ENCODE results near the gene CDHR1. TPM values are rescaled to one million over a fixed set of nuclear protein-coding genes. Genes with fewer than 3 reads are reported as not detected.

Gene CDHR1
- total RNA-seq, 1 donor from 2014 or later = 2.5 TPM

DNA sequence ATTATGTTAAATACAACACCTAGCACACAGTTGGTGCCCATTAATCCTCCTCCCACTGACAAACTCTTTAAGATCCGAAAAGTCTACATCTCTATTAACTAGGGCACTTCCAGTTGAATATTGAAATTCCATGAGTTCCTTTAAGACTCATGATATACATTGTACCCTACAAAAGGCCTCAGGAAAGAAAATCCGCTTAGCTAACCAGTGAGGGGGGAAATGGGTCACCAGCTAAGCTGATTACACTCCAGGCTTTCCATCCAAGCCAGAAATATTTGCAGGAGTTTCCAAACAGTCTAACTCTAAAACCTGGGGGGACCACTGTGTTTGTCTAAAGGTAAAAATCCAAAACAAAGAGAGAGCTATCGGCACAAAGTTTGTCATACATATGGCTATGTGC is 32.3 kb downstream of the CDHR1 start:
- DNase-seq (ENCODE audit: low read depth) = no peak
- TF ChIP-seq, protein P1, sequence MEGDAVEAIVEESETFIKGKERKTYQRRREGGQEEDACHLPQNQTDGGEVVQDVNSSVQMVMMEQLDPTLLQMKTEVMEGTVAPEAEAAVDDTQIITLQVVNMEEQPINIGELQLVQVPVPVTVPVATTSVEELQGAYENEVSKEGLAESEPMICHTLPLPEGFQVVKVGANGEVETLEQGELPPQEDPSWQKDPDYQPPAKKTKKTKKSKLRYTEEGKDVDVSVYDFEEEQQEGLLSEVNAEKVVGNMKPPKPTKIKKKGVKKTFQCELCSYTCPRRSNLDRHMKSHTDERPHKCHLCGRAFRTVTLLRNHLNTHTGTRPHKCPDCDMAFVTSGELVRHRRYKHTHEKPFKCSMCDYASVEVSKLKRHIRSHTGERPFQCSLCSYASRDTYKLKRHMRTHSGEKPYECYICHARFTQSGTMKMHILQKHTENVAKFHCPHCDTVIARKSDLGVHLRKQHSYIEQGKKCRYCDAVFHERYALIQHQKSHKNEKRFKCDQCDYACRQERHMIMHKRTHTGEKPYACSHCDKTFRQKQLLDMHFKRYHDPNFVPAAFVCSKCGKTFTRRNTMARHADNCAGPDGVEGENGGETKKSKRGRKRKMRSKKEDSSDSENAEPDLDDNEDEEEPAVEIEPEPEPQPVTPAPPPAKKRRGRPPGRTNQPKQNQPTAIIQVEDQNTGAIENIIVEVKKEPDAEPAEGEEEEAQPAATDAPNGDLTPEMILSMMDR (conservative IDR thresholded peaks at IDR 0.05; ENCODE audit: low read depth, low read length) = no peak
- no peak overlapping the region for H3K4me3 ChIP-seq (ENCODE audit: low read depth, low read length)

DNA sequence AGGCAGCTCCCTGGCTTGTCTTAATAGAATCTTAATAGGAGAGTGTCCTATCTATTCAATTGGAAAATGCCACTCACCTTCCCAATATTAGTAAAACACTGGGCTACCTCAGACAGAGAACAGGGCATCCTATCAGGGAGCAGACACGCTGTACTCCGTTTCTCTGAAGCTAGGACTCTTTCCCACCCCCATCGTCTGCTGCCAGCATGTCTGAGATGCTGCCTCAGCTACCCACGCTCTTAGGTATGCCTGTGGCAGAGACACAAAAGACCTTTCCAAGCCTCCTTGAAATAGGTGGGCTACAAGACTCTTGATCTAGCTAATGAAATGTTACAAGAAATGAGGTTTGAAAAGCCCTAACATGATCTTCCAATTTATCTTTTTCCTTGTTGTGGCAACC is 33.5 kb downstream of the CDHR1 start:
- no peak for DNase-seq (ENCODE audit: low read depth)
- TF ChIP-seq, protein P1 (conservative IDR thresholded peaks at IDR 0.05; ENCODE audit: low read depth, low read length) = no peak
- H3K4me3 ChIP-seq (ENCODE audit: low read depth, low read length) = no peak overlapping the region

GRCh38 chr10:84230359-84230758 is 36.0 kb downstream of the CDHR1 start:
- H3K4me3 ChIP-seq (ENCODE audit: low read depth, low read length) = no peak overlapping the region
- TF ChIP-seq, protein P1 (conservative IDR thresholded peaks at IDR 0.05; ENCODE audit: low read depth, low read length) = no peak
- no peak for DNase-seq (ENCODE audit: low read depth)

DNA sequence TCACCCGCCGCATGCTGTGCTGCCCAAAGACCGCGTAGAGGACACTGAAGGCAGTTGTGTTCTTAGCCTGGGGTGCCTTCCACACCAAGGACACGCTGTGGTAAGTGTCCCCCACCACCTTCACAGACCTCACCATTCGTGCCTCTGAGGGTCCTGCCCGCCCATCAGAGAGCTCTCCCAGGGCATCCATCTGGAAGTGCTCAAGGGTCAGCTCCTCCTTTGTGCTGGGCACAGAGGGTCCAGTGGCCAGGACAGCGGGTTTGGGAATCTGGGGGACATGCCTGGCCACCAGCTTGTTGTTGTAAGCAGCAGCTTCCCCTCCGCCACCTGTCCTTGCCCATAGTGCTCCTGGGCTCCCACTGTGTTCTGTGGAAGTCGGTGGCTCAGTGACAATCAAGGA is 38.0 kb downstream of the CDHR1 start:
- no peak for DNase-seq (ENCODE audit: low read depth)
- H3K4me3 ChIP-seq (ENCODE audit: low read depth, low read length) = no peak overlapping the region
- TF ChIP-seq, protein P1 (conservative IDR thresholded peaks at IDR 0.05; ENCODE audit: low read depth, low read length) = no peak

DNA sequence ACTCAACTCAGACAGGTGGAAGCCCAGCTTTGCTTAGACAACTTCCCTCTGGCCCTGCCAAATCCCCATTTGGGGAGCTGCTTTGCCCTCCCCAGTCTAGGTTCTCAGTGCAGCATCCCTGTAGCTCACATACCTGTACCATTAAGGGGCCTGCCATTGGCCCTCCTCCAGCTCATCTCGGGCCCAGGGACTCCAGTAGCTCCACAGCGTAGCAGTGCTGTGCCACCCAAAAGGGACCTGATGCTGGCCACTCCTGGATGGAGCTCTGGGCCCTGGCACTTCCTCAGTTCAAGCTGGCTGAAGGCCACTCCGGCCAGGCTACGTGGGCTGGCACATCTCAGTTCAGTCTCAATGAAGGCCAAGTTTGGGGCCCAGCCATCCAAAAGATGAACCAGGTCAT is 39.6 kb downstream of the CDHR1 start:
- DNase-seq (ENCODE audit: low read depth) = no peak
- H3K4me3 ChIP-seq (ENCODE audit: low read depth, low read length) = no peak overlapping the region
- TF ChIP-seq, protein P1 (conservative IDR thresholded peaks at IDR 0.05; ENCODE audit: low read depth, low read length) = no peak

GRCh38 chr10:84234479-84234878 is 40.1 kb downstream of the CDHR1 start:
- no peak for DNase-seq (ENCODE audit: low read depth)
- TF ChIP-seq, protein P1 (conservative IDR thresholded peaks at IDR 0.05; ENCODE audit: low read depth, low read length) = no peak
- H3K4me3 ChIP-seq (ENCODE audit: low read depth, low read length) = no peak overlapping the region

GRCh38 chr10:84235096-84235495 is 40.8 kb downstream of the CDHR1 start:
- no peak for DNase-seq (ENCODE audit: low read depth)
- TF ChIP-seq, protein P1 (conservative IDR thresholded peaks at IDR 0.05; ENCODE audit: low read depth, low read length) = no peak
- no peak overlapping the region for H3K4me3 ChIP-seq (ENCODE audit: low read depth, low read length)
